WTC11 (cell line): ENCODE measurements around the gene ST8SIA1.

Experiments used
- ATF1 ChIP-seq: sonication (generic); formaldehyde crosslinking; IDR thresholded peaks from 2 replicates; pipeline ENCODE4 v1.8.1; 2023; ENCODE audit warnings: mild to moderate bottlenecking, moderate library complexity, missing genetic modification reagents
- CTCF ChIP-seq: fragments of 200-600 bp; IDR thresholded peaks from 2 replicates; pipeline ENCODE4 v1.8.0; 2022; ENCODE audit warnings: antibody characterized with exemption
- ETV6 ChIP-seq: sonication (generic); formaldehyde crosslinking; IDR thresholded peaks from 2 replicates; pipeline ENCODE4 v1.8.1; 2022; ENCODE audit warnings: mild to moderate bottlenecking, missing genetic modification reagents
- FOXP4 ChIP-seq: sonication (generic); formaldehyde crosslinking; IDR thresholded peaks from 2 replicates; pipeline ENCODE4 v1.8.0; 2022; ENCODE audit warnings: mild to moderate bottlenecking, missing genetic modification reagents
- JUN ChIP-seq: sonication (generic); formaldehyde crosslinking; IDR thresholded peaks from 2 replicates; pipeline ENCODE4 v1.8.0; 2023; ENCODE audit warnings: mild to moderate bottlenecking, missing genetic modification reagents
- KAT7 ChIP-seq: sonication (generic); formaldehyde crosslinking; IDR thresholded peaks from 2 replicates; pipeline ENCODE4 v1.8.1; 2023; ENCODE audit warnings: missing genetic modification reagents, mild to moderate bottlenecking, borderline replicate concordance
- MAX ChIP-seq: sonication (generic); formaldehyde crosslinking; IDR thresholded peaks from 2 replicates; pipeline ENCODE4 v1.8.0; 2022; ENCODE audit warnings: mild to moderate bottlenecking, missing genetic modification reagents
- RELA ChIP-seq: sonication (generic); formaldehyde crosslinking; IDR thresholded peaks from 2 replicates; pipeline ENCODE4 v1.8.1; 2022; ENCODE audit warnings: missing genetic modification reagents, mild to moderate bottlenecking, borderline replicate concordance
- SMAD4 ChIP-seq: sonication (generic); formaldehyde crosslinking; IDR thresholded peaks from 2 replicates; pipeline ENCODE4 v1.8.0; 2022; ENCODE audit warnings: mild to moderate bottlenecking, missing genetic modification reagents
- ZNF425 ChIP-seq: fragments of 250-450 bp; sonication (Bioruptor Pico); conservative IDR thresholded peaks from 2 replicates; pipeline ENCODE4 v1.9.0; 2021; ENCODE audit warnings: mild to moderate bottlenecking
- TF ChIP-seq, protein P1 (sequence below): sonication (generic); formaldehyde crosslinking; IDR thresholded peaks from 2 replicates; pipeline ENCODE4 v1.8.1; 2022; ENCODE audit warnings: low read depth, missing genetic modification reagents, borderline replicate concordance
- TF ChIP-seq, protein P2 (sequence below): sonication (generic); formaldehyde crosslinking; IDR thresholded peaks from 2 replicates; pipeline ENCODE4 v1.8.0; 2023; ENCODE audit warnings: mild to moderate bottlenecking, missing genetic modification reagents
- TF ChIP-seq, protein P3 (sequence below): sonication (generic); formaldehyde crosslinking; IDR thresholded peaks from 2 replicates; pipeline ENCODE4 v1.8.1; 2022; ENCODE audit warnings: missing genetic modification reagents, borderline replicate concordance

- TF ChIP-seq KAT7 (no peak), CTCF (no peak), FOXP4 (CRISPR knock-in tag) (no peak), ATF1 (CRISPR knock-in tag) (no peak), RELA (CRISPR knock-in tag) (no peak), SMAD4 (CRISPR knock-in tag) (no peak), ZNF425 (CRISPR knock-in tag) (no peak), ETV6 (CRISPR knock-in tag) (no peak), MAX (no peak), JUN (no peak)
- TF ChIP-seq, protein P1, sequence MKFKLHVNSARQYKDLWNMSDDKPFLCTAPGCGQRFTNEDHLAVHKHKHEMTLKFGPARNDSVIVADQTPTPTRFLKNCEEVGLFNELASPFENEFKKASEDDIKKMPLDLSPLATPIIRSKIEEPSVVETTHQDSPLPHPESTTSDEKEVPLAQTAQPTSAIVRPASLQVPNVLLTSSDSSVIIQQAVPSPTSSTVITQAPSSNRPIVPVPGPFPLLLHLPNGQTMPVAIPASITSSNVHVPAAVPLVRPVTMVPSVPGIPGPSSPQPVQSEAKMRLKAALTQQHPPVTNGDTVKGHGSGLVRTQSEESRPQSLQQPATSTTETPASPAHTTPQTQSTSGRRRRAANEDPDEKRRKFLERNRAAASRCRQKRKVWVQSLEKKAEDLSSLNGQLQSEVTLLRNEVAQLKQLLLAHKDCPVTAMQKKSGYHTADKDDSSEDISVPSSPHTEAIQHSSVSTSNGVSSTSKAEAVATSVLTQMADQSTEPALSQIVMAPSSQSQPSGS (CRISPR knock-in tag): no peak
- TF ChIP-seq, protein P2, sequence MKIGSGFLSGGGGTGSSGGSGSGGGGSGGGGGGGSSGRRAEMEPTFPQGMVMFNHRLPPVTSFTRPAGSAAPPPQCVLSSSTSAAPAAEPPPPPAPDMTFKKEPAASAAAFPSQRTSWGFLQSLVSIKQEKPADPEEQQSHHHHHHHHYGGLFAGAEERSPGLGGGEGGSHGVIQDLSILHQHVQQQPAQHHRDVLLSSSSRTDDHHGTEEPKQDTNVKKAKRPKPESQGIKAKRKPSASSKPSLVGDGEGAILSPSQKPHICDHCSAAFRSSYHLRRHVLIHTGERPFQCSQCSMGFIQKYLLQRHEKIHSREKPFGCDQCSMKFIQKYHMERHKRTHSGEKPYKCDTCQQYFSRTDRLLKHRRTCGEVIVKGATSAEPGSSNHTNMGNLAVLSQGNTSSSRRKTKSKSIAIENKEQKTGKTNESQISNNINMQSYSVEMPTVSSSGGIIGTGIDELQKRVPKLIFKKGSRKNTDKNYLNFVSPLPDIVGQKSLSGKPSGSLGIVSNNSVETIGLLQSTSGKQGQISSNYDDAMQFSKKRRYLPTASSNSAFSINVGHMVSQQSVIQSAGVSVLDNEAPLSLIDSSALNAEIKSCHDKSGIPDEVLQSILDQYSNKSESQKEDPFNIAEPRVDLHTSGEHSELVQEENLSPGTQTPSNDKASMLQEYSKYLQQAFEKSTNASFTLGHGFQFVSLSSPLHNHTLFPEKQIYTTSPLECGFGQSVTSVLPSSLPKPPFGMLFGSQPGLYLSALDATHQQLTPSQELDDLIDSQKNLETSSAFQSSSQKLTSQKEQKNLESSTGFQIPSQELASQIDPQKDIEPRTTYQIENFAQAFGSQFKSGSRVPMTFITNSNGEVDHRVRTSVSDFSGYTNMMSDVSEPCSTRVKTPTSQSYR: no peak
- TF ChIP-seq, protein P3, sequence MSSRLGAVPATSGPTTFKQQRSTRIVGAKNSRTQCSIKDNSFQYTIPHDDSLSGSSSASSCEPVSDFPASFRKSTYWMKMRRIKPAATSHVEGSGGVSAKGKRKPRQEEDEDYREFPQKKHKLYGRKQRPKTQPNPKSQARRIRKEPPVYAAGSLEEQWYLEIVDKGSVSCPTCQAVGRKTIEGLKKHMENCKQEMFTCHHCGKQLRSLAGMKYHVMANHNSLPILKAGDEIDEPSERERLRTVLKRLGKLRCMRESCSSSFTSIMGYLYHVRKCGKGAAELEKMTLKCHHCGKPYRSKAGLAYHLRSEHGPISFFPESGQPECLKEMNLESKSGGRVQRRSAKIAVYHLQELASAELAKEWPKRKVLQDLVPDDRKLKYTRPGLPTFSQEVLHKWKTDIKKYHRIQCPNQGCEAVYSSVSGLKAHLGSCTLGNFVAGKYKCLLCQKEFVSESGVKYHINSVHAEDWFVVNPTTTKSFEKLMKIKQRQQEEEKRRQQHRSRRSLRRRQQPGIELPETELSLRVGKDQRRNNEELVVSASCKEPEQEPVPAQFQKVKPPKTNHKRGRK (CRISPR knock-in tag): no peak
Observed at GRCh38 chr12:22204391-22204790, 130.1 kb downstream of the ST8SIA1 start.
